HCT116 (cell line): Measurements from ENCODE around the gene ANAPC1. TPM values are rescaled to one million over a fixed set of nuclear protein-coding genes. Genes with fewer than 3 reads are reported as not detected.

Experiments used
- ATAC-seq: fragments of 200-7000 bp; cut with Tn5 transposase; 2 replicates; pipeline ENCODE4 v1.9.1; 2020; ENCODE audit warnings: mild to moderate bottlenecking, moderate library complexity
- BruUV-seq: library from RNA; stranded (reverse); fragments of 400-500 nt; replicated peaks from 2 replicates; lab custom pipeline; 2021; lab: Mats Ljungman, UMichigan
- CTCF ChIA-PET: fragments of 300-600 bp; sonication (Branson Sonifier 250); formaldehyde crosslinking; loops from one replicate; lab custom pipeline; 2021; ENCODE audit warnings: antibody characterized with exemption; lab: Charles Lee
- POLR2A ChIA-PET: fragments of 300-600, 350-600 bp; sonication (Branson Sonifier 250); formaldehyde crosslinking; loops from one replicate; lab custom pipeline; 2021; ENCODE audit warnings: antibody characterized with exemption; lab: Charles Lee
- RAD21 ChIA-PET, 2 experiments: fragments of 300-600 bp; sonication (Branson Sonifier 250); formaldehyde crosslinking; loops; one replicate each; lab custom pipeline; 2023; ENCODE audit warnings: low total read pairs in 2 of 2; ENCODE audit not compliant: uncharacterized antibody in 2 of 2, unreplicated experiment in 2 of 2, low non-redundant PET in 1 of 2; lab: Charles Lee
- DNase-seq: peaks from one replicate; pipeline ENCODE4 v3.0.0-alpha.2; 2010; ENCODE audit warnings: low read depth, low spot score
- H2AFZ ChIP-seq: fragments of 200-600 bp; shearing (Covaris generic), sonication (generic); 2 replicates; pipeline ENCODE4 v1.6.1; 2017; ENCODE audit warnings: low read depth, mixed run types, mixed read lengths, antibody characterized with exemption, low read length; ENCODE audit not compliant: poor library complexity, severe bottlenecking
- H3K27ac ChIP-seq: 2 replicates; pipeline ENCODE4 v1.5.1; 2012; ENCODE audit warnings: low read depth, low read length
- H3K27me3 ChIP-seq: fragments of 200-600 bp; sonication (generic); 2 replicates; pipeline ENCODE4 v1.6.1; 2016; ENCODE audit warnings: mixed run types, low read length, mixed read lengths; ENCODE audit not compliant: insufficient read depth
- H3K36me3 ChIP-seq, 2 experiments: fragments of 200-500 bp in 1 of 2; fragments of 200-600 bp in 1 of 2; sonication (Bioruptor generic) in 1 of 2; sonication (generic) in 1 of 2; 2 replicates each; pipeline versions ENCODE4 v1.5.1 to v1.6.1; 2014 to 2016; ENCODE audit warnings: low read length in 2 of 2, inconsistent platforms in 1 of 2, mixed read lengths in 1 of 2, mixed run types in 1 of 2; ENCODE audit not compliant: insufficient read depth in 2 of 2, control insufficient read depth in 1 of 2
- H3K4me1 ChIP-seq, 2 experiments: fragments of 200-600 bp in 1 of 2; sonication (generic) in 1 of 2; 2 replicates each; pipeline versions ENCODE4 v1.5.1 to v1.6.1; 2012 to 2017; ENCODE audit warnings: low read length in 2 of 2, inconsistent platforms in 1 of 2, mild to moderate bottlenecking in 1 of 2, mixed read lengths in 1 of 2, mixed run types in 1 of 2, moderate library complexity in 1 of 2; ENCODE audit not compliant: insufficient read depth in 2 of 2, control insufficient read depth in 1 of 2
- H3K4me2 ChIP-seq: fragments of 200-600 bp; sonication (generic); 2 replicates; pipeline ENCODE4 v1.6.1; 2017; ENCODE audit warnings: mixed run types, low read length, mixed read lengths
- H3K4me3 ChIP-seq, 2 experiments: fragments of 200-600 bp in 1 of 2; sonication (generic) in 1 of 2; replicated peaks in 1 of 2; 2 replicates each; pipeline ENCODE4 v1.5.1; 2011 to 2016; ENCODE audit warnings: low read length in 2 of 2, control low read depth in 1 of 2, low read depth in 1 of 2, mild to moderate bottlenecking in 1 of 2, mixed read lengths in 1 of 2, mixed run types in 1 of 2
- H3K79me2 ChIP-seq: fragments of 200-600 bp; sonication (generic); 2 replicates; pipeline ENCODE4 v1.6.1; 2017; ENCODE audit warnings: mild to moderate bottlenecking, mixed run types, low read length, moderate library complexity, mixed read lengths; ENCODE audit not compliant: insufficient read depth
- H3K9ac ChIP-seq: fragments of 200-600 bp; sonication (generic); 2 replicates; pipeline ENCODE4 v1.6.1; 2016; ENCODE audit warnings: low read length, mixed read lengths
- H3K9me2 ChIP-seq: fragments of 200-600 bp; sonication (generic), shearing (Covaris generic); 2 replicates; pipeline ENCODE4 v1.6.1; 2017; ENCODE audit warnings: mixed run types, mild to moderate bottlenecking, moderate library complexity; ENCODE audit not compliant: insufficient read depth
- H3K9me3 ChIP-seq, 2 experiments: fragments of 200-500 bp in 1 of 2; fragments of 200-600 bp in 1 of 2; sonication (Bioruptor generic) in 1 of 2; sonication (generic) in 1 of 2; 2 replicates each; pipeline ENCODE4 v1.6.1; 2014 to 2017; ENCODE audit warnings: low read length in 2 of 2, mixed read lengths in 2 of 2, inconsistent platforms in 1 of 2, low read depth in 1 of 2, mild to moderate bottlenecking in 1 of 2, mixed run types in 1 of 2, moderate library complexity in 1 of 2; ENCODE audit not compliant: control insufficient read depth in 1 of 2, insufficient read depth in 1 of 2
- H4K20me1 ChIP-seq: fragments of 200-600 bp; sonication (generic), shearing (Covaris generic); 2 replicates; pipeline ENCODE4 v1.6.1; 2017; ENCODE audit warnings: mixed run types, mild to moderate bottlenecking, moderate library complexity; ENCODE audit not compliant: insufficient read depth
- CBX3 ChIP-seq: IDR thresholded peaks from 2 replicates; pipeline ENCODE4 v1.6.1; 2012; ENCODE audit warnings: low read depth
- FOSL1 ChIP-seq: IDR thresholded peaks from 2 replicates; pipeline ENCODE4 v1.6.1; 2012; ENCODE audit warnings: low read depth
- POLR2AphosphoS5 ChIP-seq: IDR thresholded peaks from 2 replicates; pipeline ENCODE4 v1.6.1; 2011; ENCODE audit warnings: mild to moderate bottlenecking, low read depth, low read length, moderate library complexity
- SP1 ChIP-seq: IDR thresholded peaks from 2 replicates; pipeline ENCODE4 v1.6.1; 2012; ENCODE audit warnings: low read depth
- SRF ChIP-seq: IDR thresholded peaks from 2 replicates; pipeline ENCODE4 v1.6.1; 2012; ENCODE audit warnings: low read depth
- intact Hi-C: fragments of 100-400 bp; cut with micrococcal nuclease; formaldehyde crosslinking; loops from 2 replicates; pipeline ENCODE4 v1.10.0; 2022
- total RNA-seq: library from RNA; stranded (reverse); gene quantifications from one replicate; pipeline ENCODE4 v1.2.1, GENCODE V29; 2021; ENCODE audit not compliant: unreplicated experiment
- TF ChIP-seq, protein P1 (sequence below): IDR thresholded peaks from 2 replicates; pipeline ENCODE4 v1.6.1; 2012; ENCODE audit warnings: low read depth
- TF ChIP-seq, protein P2 (sequence below): IDR thresholded peaks from 2 replicates; pipeline ENCODE4 v1.6.1; 2012

ANAPC1 gene
- total RNA-seq, 1 experiment from 2014 or later = 76.5 TPM

DNA sequence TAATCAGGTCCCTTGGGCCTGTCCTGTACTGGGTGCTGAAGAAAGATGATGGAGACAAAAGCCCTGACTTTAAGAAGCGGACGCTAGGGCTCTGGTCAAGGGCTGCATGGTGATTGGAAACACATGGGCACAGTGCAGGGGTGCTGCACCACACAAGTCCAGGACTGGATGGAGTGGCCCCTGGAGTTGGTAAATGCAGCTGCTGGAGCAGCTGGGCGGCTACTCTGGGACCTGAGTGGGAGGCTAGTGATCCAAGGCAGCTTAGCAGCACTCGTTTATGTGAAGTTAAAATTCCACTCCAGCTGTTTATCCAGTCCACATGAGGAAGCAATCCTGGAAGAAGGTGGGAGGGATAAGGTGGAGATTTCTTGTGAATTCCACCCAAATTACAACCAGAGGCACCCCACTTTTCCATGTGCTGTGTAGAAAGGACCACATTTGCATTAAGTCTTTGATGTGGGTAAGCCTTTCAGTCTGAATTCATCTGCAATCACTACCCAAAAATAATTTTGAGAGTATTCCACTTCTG is 39.3 kb upstream of the ANAPC1 start:
- no peaks in the 10 kb centered on the region for H3K79me2 ChIP-seq
- intact Hi-C loops = no loop called here
- POLR2A ChIA-PET = no interaction called here

More for the DNA sequence above, 39.3 kb upstream of the ANAPC1 start:
- ATAC-seq = no peak
- Histone ChIP-seq H3K9ac (no peak overlapping the region), H3K4me3 (no peak overlapping the region), H4K20me1 (no peaks in the 10 kb centered on the region), H3K9me3 (no peaks in the 10 kb centered on the region), H3K9me2 (no peaks in the 10 kb centered on the region), H3K27me3 (no peaks in the 10 kb centered on the region), H3K27ac (no peak overlapping the region), H3K4me1 (peaks cover 11 to 19% of the 10 kb centered on the region in 2 experiments; a peak in 3 of 4 replicates), H3K4me2 (no peak overlapping the region), H3K36me3 (no peaks in the 10 kb centered on the region), H2AFZ (no peak overlapping the region)
- TF ChIP-seq POLR2AphosphoS5 (no peak), CBX3 (no peak), SRF (no peak), FOSL1 (no peak), SP1 (no peak)
- TF ChIP-seq, protein P1, sequence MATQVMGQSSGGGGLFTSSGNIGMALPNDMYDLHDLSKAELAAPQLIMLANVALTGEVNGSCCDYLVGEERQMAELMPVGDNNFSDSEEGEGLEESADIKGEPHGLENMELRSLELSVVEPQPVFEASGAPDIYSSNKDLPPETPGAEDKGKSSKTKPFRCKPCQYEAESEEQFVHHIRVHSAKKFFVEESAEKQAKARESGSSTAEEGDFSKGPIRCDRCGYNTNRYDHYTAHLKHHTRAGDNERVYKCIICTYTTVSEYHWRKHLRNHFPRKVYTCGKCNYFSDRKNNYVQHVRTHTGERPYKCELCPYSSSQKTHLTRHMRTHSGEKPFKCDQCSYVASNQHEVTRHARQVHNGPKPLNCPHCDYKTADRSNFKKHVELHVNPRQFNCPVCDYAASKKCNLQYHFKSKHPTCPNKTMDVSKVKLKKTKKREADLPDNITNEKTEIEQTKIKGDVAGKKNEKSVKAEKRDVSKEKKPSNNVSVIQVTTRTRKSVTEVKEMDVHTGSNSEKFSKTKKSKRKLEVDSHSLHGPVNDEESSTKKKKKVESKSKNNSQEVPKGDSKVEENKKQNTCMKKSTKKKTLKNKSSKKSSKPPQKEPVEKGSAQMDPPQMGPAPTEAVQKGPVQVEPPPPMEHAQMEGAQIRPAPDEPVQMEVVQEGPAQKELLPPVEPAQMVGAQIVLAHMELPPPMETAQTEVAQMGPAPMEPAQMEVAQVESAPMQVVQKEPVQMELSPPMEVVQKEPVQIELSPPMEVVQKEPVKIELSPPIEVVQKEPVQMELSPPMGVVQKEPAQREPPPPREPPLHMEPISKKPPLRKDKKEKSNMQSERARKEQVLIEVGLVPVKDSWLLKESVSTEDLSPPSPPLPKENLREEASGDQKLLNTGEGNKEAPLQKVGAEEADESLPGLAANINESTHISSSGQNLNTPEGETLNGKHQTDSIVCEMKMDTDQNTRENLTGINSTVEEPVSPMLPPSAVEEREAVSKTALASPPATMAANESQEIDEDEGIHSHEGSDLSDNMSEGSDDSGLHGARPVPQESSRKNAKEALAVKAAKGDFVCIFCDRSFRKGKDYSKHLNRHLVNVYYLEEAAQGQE = no peak
- TF ChIP-seq, protein P2, sequence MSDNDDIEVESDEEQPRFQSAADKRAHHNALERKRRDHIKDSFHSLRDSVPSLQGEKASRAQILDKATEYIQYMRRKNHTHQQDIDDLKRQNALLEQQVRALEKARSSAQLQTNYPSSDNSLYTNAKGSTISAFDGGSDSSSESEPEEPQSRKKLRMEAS = no peak
- ChIA-PET RAD21 (no interaction called here), CTCF (no interaction called here)
- BruUV-seq = no TSS peak
- no peak for DNase-seq
